WERI-Rb-1 (cell line): ENCODE measurements around the gene TAF1L.

Source experiments
- DNase-seq: peaks from one replicate; pipeline ENCODE4 v3.0.0-alpha.2; 2020
- H3K27ac ChIP-seq: fragments of 250-450 bp; sonication (Bioruptor Pico); 2 replicates; pipeline ENCODE4 v1.5.1; 2020; ENCODE audit warnings: mild to moderate bottlenecking, moderate library complexity
- H3K27me3 ChIP-seq: fragments of 250-450 bp; sonication (Bioruptor Pico); 2 replicates; pipeline ENCODE4 v1.5.1; 2021; ENCODE audit warnings: mild to moderate bottlenecking, low read depth, moderate library complexity; ENCODE audit not compliant: insufficient read depth, severe bottlenecking
- H3K36me3 ChIP-seq: fragments of 250-450 bp; sonication (Bioruptor Pico); 2 replicates; pipeline ENCODE4 v1.5.1; 2020; ENCODE audit warnings: mild to moderate bottlenecking, moderate library complexity
- H3K4me3 ChIP-seq: 2 replicates; pipeline ENCODE4 v1.5.1; 2011; ENCODE audit warnings: low read depth, mild to moderate bottlenecking, control low read depth, low read length
- H3K9me3 ChIP-seq: fragments of 250-450 bp; sonication (Bioruptor Pico); 2 replicates; pipeline ENCODE4 v1.5.1; 2021; ENCODE audit warnings: mild to moderate bottlenecking, moderate library complexity; ENCODE audit not compliant: severe bottlenecking
- TF ChIP-seq, protein P1 (sequence below): IDR thresholded peaks from 2 replicates; pipeline ENCODE4 v1.5.1; 2011; ENCODE audit warnings: low read depth, mild to moderate bottlenecking, control low read depth, inconsistent platforms, low read length

Gene TAF1L, protein sequence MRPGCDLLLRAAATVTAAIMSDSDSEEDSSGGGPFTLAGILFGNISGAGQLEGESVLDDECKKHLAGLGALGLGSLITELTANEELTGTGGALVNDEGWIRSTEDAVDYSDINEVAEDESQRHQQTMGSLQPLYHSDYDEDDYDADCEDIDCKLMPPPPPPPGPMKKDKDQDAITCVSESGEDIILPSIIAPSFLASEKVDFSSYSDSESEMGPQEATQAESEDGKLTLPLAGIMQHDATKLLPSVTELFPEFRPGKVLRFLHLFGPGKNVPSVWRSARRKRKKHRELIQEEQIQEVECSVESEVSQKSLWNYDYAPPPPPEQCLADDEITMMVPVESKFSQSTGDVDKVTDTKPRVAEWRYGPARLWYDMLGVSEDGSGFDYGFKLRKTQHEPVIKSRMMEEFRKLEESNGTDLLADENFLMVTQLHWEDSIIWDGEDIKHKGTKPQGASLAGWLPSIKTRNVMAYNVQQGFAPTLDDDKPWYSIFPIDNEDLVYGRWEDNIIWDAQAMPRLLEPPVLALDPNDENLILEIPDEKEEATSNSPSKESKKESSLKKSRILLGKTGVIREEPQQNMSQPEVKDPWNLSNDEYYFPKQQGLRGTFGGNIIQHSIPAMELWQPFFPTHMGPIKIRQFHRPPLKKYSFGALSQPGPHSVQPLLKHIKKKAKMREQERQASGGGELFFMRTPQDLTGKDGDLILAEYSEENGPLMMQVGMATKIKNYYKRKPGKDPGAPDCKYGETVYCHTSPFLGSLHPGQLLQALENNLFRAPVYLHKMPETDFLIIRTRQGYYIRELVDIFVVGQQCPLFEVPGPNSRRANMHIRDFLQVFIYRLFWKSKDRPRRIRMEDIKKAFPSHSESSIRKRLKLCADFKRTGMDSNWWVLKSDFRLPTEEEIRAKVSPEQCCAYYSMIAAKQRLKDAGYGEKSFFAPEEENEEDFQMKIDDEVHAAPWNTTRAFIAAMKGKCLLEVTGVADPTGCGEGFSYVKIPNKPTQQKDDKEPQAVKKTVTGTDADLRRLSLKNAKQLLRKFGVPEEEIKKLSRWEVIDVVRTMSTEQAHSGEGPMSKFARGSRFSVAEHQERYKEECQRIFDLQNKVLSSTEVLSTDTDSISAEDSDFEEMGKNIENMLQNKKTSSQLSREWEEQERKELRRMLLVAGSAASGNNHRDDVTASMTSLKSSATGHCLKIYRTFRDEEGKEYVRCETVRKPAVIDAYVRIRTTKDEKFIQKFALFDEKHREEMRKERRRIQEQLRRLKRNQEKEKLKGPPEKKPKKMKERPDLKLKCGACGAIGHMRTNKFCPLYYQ (N-terminal part only)

DNA sequence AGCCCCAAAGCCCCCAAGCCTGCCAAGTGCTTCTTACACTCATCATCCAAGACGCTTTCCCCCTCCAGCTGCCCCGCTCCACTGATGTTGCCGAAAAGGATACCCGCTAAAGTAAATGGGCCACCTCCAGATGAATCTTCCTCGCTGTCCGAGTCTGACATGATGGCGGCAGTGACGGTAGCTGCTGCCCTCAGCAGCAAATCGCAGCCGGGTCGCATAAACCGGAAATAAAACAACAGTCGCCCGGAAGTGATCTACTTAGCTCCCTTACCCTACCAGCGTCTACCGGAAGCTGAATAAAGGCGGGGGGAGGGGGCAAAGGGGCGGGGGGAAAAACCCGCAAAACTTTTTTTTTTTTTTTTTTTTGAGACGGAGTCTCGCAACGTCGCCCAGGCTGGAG, at the start of gene TAF1L:
Gene TAF1L (minus strand): TSS at position 308 of the 400 bp plus-strand sequence. CDS start 90 bp downstream, at position 218.
- Histone ChIP-seq H3K27me3 (peaks cover 15% of the 10 kb centered on the region), H3K4me3 (no peak within 1 kb of the TSS), H3K27ac (no peak within 1 kb of the TSS), H3K9me3 (no peaks in the 10 kb centered on the region), H3K36me3 (no peaks in the 10 kb centered on the region)
- DNase-seq = no peak
- TF ChIP-seq, protein P1, sequence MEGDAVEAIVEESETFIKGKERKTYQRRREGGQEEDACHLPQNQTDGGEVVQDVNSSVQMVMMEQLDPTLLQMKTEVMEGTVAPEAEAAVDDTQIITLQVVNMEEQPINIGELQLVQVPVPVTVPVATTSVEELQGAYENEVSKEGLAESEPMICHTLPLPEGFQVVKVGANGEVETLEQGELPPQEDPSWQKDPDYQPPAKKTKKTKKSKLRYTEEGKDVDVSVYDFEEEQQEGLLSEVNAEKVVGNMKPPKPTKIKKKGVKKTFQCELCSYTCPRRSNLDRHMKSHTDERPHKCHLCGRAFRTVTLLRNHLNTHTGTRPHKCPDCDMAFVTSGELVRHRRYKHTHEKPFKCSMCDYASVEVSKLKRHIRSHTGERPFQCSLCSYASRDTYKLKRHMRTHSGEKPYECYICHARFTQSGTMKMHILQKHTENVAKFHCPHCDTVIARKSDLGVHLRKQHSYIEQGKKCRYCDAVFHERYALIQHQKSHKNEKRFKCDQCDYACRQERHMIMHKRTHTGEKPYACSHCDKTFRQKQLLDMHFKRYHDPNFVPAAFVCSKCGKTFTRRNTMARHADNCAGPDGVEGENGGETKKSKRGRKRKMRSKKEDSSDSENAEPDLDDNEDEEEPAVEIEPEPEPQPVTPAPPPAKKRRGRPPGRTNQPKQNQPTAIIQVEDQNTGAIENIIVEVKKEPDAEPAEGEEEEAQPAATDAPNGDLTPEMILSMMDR = no peak

DNA sequence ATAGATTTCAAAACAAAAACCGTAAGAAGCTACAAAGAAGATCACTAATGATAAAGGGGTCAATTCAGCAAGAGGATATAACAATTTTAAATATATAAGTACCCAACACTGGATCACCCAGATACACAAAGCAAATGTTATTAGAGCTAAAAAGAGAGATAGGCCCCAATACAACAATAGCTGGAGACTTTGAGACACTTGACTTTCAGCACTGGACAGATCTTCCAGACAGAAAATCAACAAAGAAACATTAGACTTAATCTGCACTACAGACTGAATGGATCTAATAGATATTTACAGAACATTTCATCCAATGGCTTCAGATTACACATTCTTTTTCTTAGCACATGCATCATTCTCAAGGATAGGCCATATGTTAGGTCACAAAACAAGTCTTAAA, 46.3 kb upstream of the TAF1L start:
- TF ChIP-seq, protein P1 = no peak
- Histone ChIP-seq H3K27ac (no peak overlapping the region), H3K4me3 (no peak overlapping the region), H3K36me3 (no peaks in the 10 kb centered on the region), H3K27me3 (peaks cover 17% of the 10 kb centered on the region), H3K9me3 (peaks cover 7% of the 10 kb centered on the region)
- no peak for DNase-seq

DNA sequence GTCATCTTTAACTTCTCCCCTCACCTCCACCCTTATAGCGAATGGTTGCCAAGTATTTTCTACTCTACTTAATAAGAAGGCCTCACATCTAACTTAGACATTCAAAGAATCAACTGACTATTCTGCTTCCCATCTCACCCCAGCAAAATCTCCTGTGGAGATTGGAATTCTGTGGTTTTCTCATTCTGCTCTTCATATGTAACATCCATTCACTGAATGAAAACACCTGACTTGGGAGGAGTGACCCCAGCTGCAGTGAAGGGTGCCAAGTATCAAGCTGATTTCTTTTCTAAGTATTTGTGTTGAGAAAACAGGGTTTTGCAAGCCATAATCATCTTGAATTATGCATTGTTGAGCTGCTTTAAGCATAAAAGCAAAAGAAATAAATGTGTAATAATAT, 42.5 kb upstream of the TAF1L start:
- TF ChIP-seq, protein P1 = no peak
- no peak overlapping the region for H3K4me3 ChIP-seq
- H3K36me3 ChIP-seq = no peaks in the 10 kb centered on the region
- no peak overlapping the region for H3K27ac ChIP-seq
- H3K27me3 ChIP-seq = peaks cover 10% of the 10 kb centered on the region
- no peak for DNase-seq
- H3K9me3 ChIP-seq = no peaks in the 10 kb centered on the region

DNA sequence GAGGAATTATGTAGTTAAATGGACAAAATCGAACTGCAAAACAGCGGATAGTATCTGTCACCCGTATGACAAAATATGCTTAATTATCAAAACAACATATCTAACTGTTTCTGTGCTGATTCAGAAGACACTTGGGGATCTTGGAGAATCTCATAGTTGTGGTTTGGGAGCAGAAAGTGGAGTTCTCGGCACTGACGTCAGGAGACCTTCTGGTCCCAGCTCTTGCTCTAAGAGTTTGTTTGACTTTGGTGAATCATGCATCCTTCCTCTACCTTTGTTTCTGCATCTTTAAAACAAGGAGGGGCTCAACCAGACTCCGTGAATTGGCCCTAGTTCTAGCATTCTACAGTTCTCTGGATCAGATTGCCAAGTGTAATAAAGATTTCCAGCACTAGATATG, 37.0 kb upstream of the TAF1L start:
- Histone ChIP-seq H3K9me3 (no peaks in the 10 kb centered on the region), H3K27me3 (peaks cover 10% of the 10 kb centered on the region), H3K36me3 (no peaks in the 10 kb centered on the region), H3K27ac (no peak overlapping the region), H3K4me3 (no peak overlapping the region)
- no peak for DNase-seq
- TF ChIP-seq, protein P1 = no peak

DNA sequence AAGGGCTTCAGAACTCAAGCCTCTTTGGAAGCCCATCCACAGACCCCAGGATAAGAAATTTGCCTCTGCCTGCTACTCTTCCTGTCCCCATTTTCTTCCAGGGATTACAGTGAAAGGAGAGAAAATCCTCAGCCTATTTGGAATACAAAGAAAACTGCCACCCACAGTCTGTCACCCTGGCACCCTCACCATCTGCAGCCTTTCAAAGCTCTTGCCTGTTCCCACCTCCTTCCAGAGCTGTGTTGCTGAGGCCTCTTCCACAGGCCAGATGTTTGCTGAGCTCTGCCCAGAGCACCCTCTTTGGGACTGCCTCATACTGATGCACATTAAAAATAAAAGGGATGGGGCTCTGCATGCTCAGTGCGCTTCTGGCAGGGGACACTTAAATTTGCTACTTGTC, 35.9 kb upstream of the TAF1L start:
- TF ChIP-seq, protein P1 = no peak
- H3K27me3 ChIP-seq = peaks cover 7% of the 10 kb centered on the region
- no peak for DNase-seq
- no peak overlapping the region for H3K4me3 ChIP-seq
- H3K27ac ChIP-seq = no peak overlapping the region
- H3K36me3 ChIP-seq = no peaks in the 10 kb centered on the region
- H3K9me3 ChIP-seq = no peaks in the 10 kb centered on the region
